D721Med (cell line): Measurements from ENCODE around the gene ARHGDIB.

Source experiments
- DNase-seq: peaks from one replicate; pipeline ENCODE4 v3.0.0; 2011; ENCODE audit warnings: low spot score; ENCODE audit not compliant: insufficient read length
- FAIRE-seq: peaks from 2 replicates; lab custom pipeline; 2011; peaks lifted over from hg19 to GRCh38; lab: Jason Lieb, UNC
- TF ChIP-seq, protein P1 (sequence below): IDR thresholded peaks from 2 replicates; pipeline ENCODE4 v1.5.1; 2012; ENCODE audit warnings: mild to moderate bottlenecking, control low read depth; ENCODE audit not compliant: insufficient read depth; ENCODE audit errors: missing control alignments

ARHGDIB gene

DNA sequence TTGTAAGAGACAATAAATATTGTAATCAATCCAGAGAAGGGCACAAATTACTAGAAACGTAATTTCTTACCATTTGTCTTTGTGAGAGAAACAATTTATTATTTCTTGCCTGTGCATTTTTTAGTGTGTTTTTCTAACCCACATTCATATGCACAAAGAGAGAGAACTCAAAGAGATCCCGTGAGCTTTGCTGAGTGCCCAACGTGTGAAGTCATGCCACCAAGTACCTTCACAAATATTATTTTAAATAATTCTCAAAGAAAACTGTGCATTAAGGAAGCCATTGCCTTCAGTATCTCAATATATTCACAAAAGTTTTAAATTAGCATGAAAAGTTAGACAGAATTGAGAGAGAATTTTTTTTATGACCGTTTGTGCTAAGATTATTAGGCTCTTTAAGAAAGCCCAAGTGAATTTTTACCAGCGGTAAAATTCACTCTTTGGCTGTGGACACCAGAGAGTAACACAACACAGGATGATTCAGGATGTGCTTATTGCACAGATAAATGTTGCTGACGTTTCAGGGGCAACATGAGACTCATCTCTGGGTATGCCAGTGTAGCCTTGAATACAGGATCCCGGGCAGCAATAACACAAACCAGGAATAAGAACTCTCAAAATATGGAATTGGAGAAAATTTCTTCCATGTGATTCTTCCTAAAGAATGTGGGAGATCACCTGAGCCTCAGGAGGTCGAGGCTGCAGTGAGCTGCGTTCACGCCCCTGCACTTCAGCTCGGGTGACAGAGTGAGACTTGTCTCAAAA is 2.9 kb downstream of the ARHGDIB start:
- DNase-seq (no peak), FAIRE-seq (no peak)
- TF ChIP-seq, protein P1, sequence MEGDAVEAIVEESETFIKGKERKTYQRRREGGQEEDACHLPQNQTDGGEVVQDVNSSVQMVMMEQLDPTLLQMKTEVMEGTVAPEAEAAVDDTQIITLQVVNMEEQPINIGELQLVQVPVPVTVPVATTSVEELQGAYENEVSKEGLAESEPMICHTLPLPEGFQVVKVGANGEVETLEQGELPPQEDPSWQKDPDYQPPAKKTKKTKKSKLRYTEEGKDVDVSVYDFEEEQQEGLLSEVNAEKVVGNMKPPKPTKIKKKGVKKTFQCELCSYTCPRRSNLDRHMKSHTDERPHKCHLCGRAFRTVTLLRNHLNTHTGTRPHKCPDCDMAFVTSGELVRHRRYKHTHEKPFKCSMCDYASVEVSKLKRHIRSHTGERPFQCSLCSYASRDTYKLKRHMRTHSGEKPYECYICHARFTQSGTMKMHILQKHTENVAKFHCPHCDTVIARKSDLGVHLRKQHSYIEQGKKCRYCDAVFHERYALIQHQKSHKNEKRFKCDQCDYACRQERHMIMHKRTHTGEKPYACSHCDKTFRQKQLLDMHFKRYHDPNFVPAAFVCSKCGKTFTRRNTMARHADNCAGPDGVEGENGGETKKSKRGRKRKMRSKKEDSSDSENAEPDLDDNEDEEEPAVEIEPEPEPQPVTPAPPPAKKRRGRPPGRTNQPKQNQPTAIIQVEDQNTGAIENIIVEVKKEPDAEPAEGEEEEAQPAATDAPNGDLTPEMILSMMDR = no peak

DNA sequence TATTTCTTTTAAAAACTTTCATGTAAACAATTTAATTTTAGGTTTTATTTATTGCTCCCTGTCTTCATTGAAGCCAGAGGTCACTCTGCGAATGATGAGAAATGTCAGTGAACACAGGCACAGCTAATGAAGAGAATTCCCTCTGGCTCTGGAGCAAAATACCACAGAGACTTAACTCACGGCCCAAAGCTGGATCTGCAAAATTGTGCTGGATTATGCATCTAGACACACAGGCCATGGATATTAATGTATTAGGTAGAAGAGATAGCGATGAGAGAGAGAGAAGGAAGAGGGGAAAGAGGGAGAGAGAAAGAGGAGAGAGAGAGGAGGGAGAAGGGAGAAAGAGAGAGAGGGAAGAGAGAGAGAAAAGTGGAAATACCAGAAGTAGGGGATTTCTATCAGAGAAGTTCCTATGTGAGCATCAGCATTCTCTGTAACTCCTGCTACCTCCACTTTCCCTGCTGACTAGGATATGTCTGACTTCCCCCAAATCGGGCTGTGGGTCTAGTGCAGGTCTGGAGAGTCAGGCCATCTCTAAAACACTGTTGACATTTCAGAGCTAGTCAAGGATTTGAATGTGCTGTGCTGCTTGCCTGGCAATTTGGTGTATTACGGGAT is 3.7 kb downstream of the ARHGDIB start:
- DNase-seq (no peak), FAIRE-seq (no peak)
- TF ChIP-seq, protein P1 = no peak

DNA sequence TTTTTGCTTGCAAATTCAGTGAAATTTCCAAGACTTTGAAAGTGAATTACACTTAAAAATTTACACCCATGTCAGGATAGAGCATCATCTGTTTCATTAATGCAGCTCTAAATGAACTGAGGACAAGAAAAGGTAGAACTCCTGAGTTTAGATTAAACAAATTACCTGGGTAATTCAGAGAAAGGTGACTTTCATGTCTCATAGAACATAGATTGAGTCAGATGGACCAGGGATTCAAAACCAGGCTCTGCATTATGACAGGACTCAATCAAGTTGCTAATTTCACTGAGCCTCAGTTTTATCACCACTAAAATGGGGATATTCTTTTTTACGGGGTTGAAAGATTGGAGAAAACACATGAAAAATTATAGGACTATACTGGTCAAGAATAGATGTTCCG is 4.5 kb downstream of the ARHGDIB start:
- FAIRE-seq (no peak), DNase-seq (no peak)
- TF ChIP-seq, protein P1 = no peak

DNA sequence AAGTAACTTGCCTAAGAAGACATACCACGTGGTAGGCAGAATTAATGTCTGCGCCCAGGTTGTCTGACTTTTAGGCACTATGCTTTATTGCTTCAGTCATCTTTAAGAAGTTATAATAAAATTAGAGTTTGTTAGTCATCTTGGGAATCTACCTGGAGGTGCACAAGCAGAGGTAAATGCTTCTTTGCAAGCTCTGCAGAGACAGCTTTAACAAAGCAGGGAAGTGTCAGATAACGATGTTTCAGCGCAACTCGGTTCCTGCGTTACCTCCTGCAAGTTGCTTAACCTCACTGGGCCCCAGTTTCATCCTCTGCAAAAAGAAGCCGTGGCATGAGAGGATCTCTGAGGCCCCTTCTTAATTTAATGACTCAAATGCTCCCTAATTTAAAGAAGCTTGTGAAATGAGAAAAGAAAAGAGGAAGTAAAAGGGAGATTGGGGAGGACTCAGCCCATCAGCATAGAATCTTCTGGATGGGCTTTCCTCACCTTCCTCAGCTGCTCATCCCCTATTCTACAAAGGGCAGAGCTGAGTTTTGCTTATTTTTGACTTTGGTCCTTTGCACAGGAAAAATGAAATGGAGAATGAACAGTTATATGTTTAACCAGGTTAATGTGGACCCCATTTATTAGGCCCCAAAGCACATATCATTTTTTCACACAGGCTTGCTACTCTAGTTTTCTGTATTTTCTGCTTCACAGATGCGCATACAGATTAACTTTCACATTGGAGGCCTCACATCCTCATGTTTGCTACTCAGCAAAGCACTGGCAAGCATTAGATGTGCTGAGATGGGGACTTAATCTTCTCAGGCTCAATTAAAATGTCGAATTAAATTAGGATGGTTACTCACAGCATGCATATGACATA is 5.1 kb downstream of the ARHGDIB start:
- TF ChIP-seq, protein P1 = no peak
- FAIRE-seq (no peak), DNase-seq (no peak)

DNA sequence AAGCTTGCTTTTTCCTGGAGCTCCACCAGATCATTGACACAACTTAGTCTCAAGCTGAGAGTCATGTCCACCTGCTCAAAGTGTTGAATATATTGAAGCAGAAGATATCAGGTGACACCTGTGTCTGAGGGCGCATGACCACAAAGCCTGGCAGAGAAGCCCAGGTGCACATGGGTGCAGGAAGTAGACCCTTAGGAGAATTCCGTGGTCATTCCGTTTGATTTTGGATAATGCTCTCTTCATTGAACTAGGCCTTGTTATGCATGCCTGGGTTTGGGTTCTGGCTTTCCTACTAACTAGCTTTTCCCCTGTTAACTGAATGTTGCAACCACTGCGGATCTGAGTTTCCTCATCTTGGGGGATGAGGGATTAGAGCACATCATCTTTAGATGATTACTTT is 7.1 kb downstream of the ARHGDIB start:
- no peak for FAIRE-seq
- TF ChIP-seq, protein P1 = no peak
- no peak for DNase-seq

DNA sequence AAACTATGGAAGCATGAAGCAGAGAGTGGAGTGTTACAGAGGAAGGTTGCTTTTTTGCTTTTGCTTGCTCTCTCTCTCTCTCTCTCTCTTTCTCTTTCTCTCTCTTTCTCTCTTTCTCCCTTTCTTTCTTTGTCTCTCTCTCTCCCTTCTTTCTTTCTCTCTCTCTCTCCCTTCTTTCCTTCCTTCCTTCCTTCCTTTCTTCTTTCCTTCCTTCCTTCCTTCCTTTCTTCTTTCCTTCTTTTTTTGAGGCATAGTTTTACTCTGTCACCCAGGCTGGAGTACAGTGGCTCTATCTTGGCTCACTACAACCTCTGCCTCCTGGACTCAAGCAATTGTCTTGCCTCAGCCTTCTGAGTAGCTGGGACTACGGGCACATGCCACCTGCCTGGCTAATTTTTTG is 7.6 kb downstream of the ARHGDIB start:
- TF ChIP-seq, protein P1 = no peak
- no peak for FAIRE-seq
- DNase-seq = no peak
